Ishikawa (cell line): ENCODE results near the gene CMTM7.

Experiments used
- CEBPB ChIP-seq: IDR thresholded peaks from 2 replicates; pipeline ENCODE4 v1.6.1; 2012
- CREB1 ChIP-seq: IDR thresholded peaks from 2 replicates; pipeline ENCODE4 v1.6.1; 2012; ENCODE audit warnings: low read depth
- EGR1 ChIP-seq: IDR thresholded peaks from 2 replicates; pipeline ENCODE4 v1.6.1; 2012
- EP300 ChIP-seq: IDR thresholded peaks from 2 replicates; pipeline ENCODE4 v1.6.1; 2012; ENCODE audit warnings: borderline replicate concordance
- MAX ChIP-seq: IDR thresholded peaks from 2 replicates; pipeline ENCODE4 v1.6.1; 2012
- NFIC ChIP-seq: IDR thresholded peaks from 2 replicates; pipeline ENCODE4 v1.6.1; 2012
- RAD21 ChIP-seq: IDR thresholded peaks from 2 replicates; pipeline ENCODE4 v1.6.1; 2012; ENCODE audit warnings: low read depth
- REST ChIP-seq: IDR thresholded peaks from 2 replicates; pipeline ENCODE4 v1.6.1; 2012; ENCODE audit warnings: low read depth, mild to moderate bottlenecking
- TEAD4 ChIP-seq: IDR thresholded peaks from 2 replicates; pipeline ENCODE4 v1.6.1; 2012
- ZBTB7A ChIP-seq: IDR thresholded peaks from 2 replicates; pipeline ENCODE4 v1.6.1; 2012; ENCODE audit warnings: low read depth

GRCh38 chr3:32397941-32398340 is 6.3 kb downstream of the CMTM7 start:
- TF ChIP-seq CREB1 (no peak), MAX (no peak), EGR1 (no peak), NFIC (no peak), CEBPB (no peak), REST (no peak), RAD21 (no peak), EP300 (no peak), ZBTB7A (no peak), TEAD4 (no peak)
